ENCODE results near the gene ZHX3. TPM values are rescaled to one million over a fixed set of nuclear protein-coding genes. Genes with fewer than 3 reads are reported as not detected.

ZHX3 gene
- total and polyA plus RNA-seq, 2 donors from 2014 or later: 24.7 to 153 TPM

DNA sequence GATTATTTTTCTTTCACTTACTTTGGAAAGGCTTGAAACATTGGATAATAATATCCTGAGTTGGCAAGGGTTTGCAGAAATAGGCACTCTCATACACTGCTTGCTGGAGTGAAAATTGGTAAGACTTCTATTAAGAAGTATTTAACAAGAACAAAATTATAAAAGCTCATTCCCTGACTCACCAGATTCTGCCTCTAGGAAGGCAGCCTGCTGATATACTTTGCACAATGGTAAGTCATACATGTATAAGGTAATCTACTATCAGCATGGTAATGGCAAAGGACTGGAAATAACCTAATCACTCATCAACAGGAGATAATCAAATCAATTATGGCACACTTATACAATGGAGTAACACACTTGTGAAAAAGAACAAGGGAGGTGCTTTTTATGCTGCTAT is 94.4 kb downstream of the ZHX3 start:
- Histone ChIP-seq H3K27me3 (ENCODE audit: control insufficient read depth, insufficient read depth, low read length) (no peaks in the 10 kb centered on the region), H3K36me3 (ENCODE audit: control insufficient read depth in 2 of 3, insufficient read depth in 3 of 3, low read length in 3 of 3) (no peaks in the 10 kb centered on the region), H3K9ac (ENCODE audit: low read length in 3 of 3) (no peak overlapping the region), H3K4me3 (ENCODE audit: low read length in 3 of 3) (no peak overlapping the region), H3K27ac (ENCODE audit: low read depth in 2 of 2, low read length in 2 of 2) (no peak overlapping the region), H3K9me3 (ENCODE audit: control insufficient read depth in 2 of 3, insufficient read depth in 1 of 3, low read length in 3 of 3) (no peaks in the 10 kb centered on the region), H3K4me1 (ENCODE audit: control insufficient read depth in 2 of 3, insufficient read depth in 2 of 3, low read depth in 1 of 3, low read length in 3 of 3) (peaks cover 0 to 2% (median 2%) of the 10 kb centered on the region in 3 donors)
- intact Hi-C loops (cut with DNase I): no loop called here
- FAIRE-seq: no peak
- TF ChIP-seq CTCF (IDR thresholded peaks at IDR 0.05; ENCODE audit: borderline replicate concordance, extremely low read depth, insufficient read depth): no peak
- no peak for DNase-seq

- Histone ChIP-seq H3K27me3 (ENCODE audit: control insufficient read depth, insufficient read depth, low read length) (no peaks in the 10 kb centered on the region), H3K36me3 (ENCODE audit: control insufficient read depth in 2 of 3, insufficient read depth in 3 of 3, low read length in 3 of 3) (no peaks in the 10 kb centered on the region), H3K9me3 (ENCODE audit: control insufficient read depth in 2 of 3, insufficient read depth in 1 of 3, low read length in 3 of 3) (no peaks in the 10 kb centered on the region), H3K4me1 (ENCODE audit: control insufficient read depth in 2 of 3, insufficient read depth in 2 of 3, low read depth in 1 of 3, low read length in 3 of 3) (peaks cover 0 to 2% (median 2%) of the 10 kb centered on the region in 3 donors), H3K27ac (ENCODE audit: low read depth in 2 of 2, low read length in 2 of 2) (no peak overlapping the region), H3K4me3 (ENCODE audit: low read length in 3 of 3) (no peak overlapping the region), H3K9ac (ENCODE audit: low read length in 3 of 3) (no peak overlapping the region)
- intact Hi-C loops (cut with DNase I): no loop called here
- FAIRE-seq (no peak), DNase-seq (no peak)
- TF ChIP-seq CTCF (IDR thresholded peaks at IDR 0.05; ENCODE audit: borderline replicate concordance, extremely low read depth, insufficient read depth): no peak
Measured at GRCh38 chr20:41222703-41223102, 94.8 kb downstream of the ZHX3 start.

- H3K27ac ChIP-seq (ENCODE audit: low read depth in 2 of 2, low read length in 2 of 2): peak overlapping the region in 1 of 2 donors; percentile 13
- no peak for FAIRE-seq
Measured at GRCh38 chr20:41222296-41222695, 95.2 kb downstream of the ZHX3 start.

More at GRCh38 chr20:41222296-41222695, 95.2 kb downstream of the ZHX3 start:
- Histone ChIP-seq H3K9me3 (ENCODE audit: control insufficient read depth in 2 of 3, insufficient read depth in 1 of 3, low read length in 3 of 3) (no peaks in the 10 kb centered on the region), H3K4me3 (ENCODE audit: low read length in 3 of 3) (no peak overlapping the region), H3K9ac (ENCODE audit: low read length in 3 of 3) (no peak overlapping the region), H3K36me3 (ENCODE audit: control insufficient read depth in 2 of 3, insufficient read depth in 3 of 3, low read length in 3 of 3) (no peaks in the 10 kb centered on the region), H3K27me3 (ENCODE audit: control insufficient read depth, insufficient read depth, low read length) (no peaks in the 10 kb centered on the region), H3K4me1 (ENCODE audit: control insufficient read depth in 2 of 3, insufficient read depth in 2 of 3, low read depth in 1 of 3, low read length in 3 of 3) (peaks cover 0 to 2% (median 2%) of the 10 kb centered on the region in 3 donors)
- DNase-seq: peak in 1 of 5 donors; percentile 39
- no peak for TF ChIP-seq CTCF (IDR thresholded peaks at IDR 0.05; ENCODE audit: borderline replicate concordance, extremely low read depth, insufficient read depth)
- intact Hi-C loops (cut with DNase I): no loop called here

All from kidney (tissue), 14 donors.